HCT116 (cell line): ENCODE data around the gene MARVELD1. TPM values are rescaled to one million over a fixed set of nuclear protein-coding genes. Genes with fewer than 3 reads are reported as not detected.

Source experiments
- ATAC-seq: fragments of 200-7000 bp; cut with Tn5 transposase; 2 replicates; pipeline ENCODE4 v1.9.1; 2020; ENCODE audit warnings: mild to moderate bottlenecking, moderate library complexity
- BruUV-seq: library from RNA; stranded (reverse); fragments of 400-500 nt; replicated peaks from 2 replicates; lab custom pipeline; 2021; lab: Mats Ljungman, UMichigan
- CTCF ChIA-PET: fragments of 300-600 bp; sonication (Branson Sonifier 250); formaldehyde crosslinking; loops from one replicate; lab custom pipeline; 2021; ENCODE audit warnings: antibody characterized with exemption; lab: Charles Lee
- POLR2A ChIA-PET: fragments of 300-600, 350-600 bp; sonication (Branson Sonifier 250); formaldehyde crosslinking; loops from one replicate; lab custom pipeline; 2021; ENCODE audit warnings: antibody characterized with exemption; lab: Charles Lee
- RAD21 ChIA-PET, 2 experiments: fragments of 300-600 bp; sonication (Branson Sonifier 250); formaldehyde crosslinking; loops; one replicate each; lab custom pipeline; 2023; ENCODE audit warnings: low total read pairs in 2 of 2; ENCODE audit not compliant: uncharacterized antibody in 2 of 2, unreplicated experiment in 2 of 2, low non-redundant PET in 1 of 2; lab: Charles Lee
- DNase-seq: peaks from one replicate; pipeline ENCODE4 v3.0.0-alpha.2; 2010; ENCODE audit warnings: low read depth, low spot score
- H2AFZ ChIP-seq: fragments of 200-600 bp; shearing (Covaris generic), sonication (generic); 2 replicates; pipeline ENCODE4 v1.6.1; 2017; ENCODE audit warnings: low read depth, mixed run types, mixed read lengths, antibody characterized with exemption, low read length; ENCODE audit not compliant: poor library complexity, severe bottlenecking
- H3K27ac ChIP-seq: 2 replicates; pipeline ENCODE4 v1.5.1; 2012; ENCODE audit warnings: low read depth, low read length
- H3K27me3 ChIP-seq: fragments of 200-600 bp; sonication (generic); 2 replicates; pipeline ENCODE4 v1.6.1; 2016; ENCODE audit warnings: mixed run types, low read length, mixed read lengths; ENCODE audit not compliant: insufficient read depth
- H3K36me3 ChIP-seq, 2 experiments: fragments of 200-500 bp in 1 of 2; fragments of 200-600 bp in 1 of 2; sonication (Bioruptor generic) in 1 of 2; sonication (generic) in 1 of 2; 2 replicates each; pipeline versions ENCODE4 v1.5.1 to v1.6.1; 2014 to 2016; ENCODE audit warnings: low read length in 2 of 2, inconsistent platforms in 1 of 2, mixed read lengths in 1 of 2, mixed run types in 1 of 2; ENCODE audit not compliant: insufficient read depth in 2 of 2, control insufficient read depth in 1 of 2
- H3K4me1 ChIP-seq, 2 experiments: fragments of 200-600 bp in 1 of 2; sonication (generic) in 1 of 2; 2 replicates each; pipeline versions ENCODE4 v1.5.1 to v1.6.1; 2012 to 2017; ENCODE audit warnings: low read length in 2 of 2, inconsistent platforms in 1 of 2, mild to moderate bottlenecking in 1 of 2, mixed read lengths in 1 of 2, mixed run types in 1 of 2, moderate library complexity in 1 of 2; ENCODE audit not compliant: insufficient read depth in 2 of 2, control insufficient read depth in 1 of 2
- H3K4me2 ChIP-seq: fragments of 200-600 bp; sonication (generic); 2 replicates; pipeline ENCODE4 v1.6.1; 2017; ENCODE audit warnings: mixed run types, low read length, mixed read lengths
- H3K4me3 ChIP-seq, 2 experiments: fragments of 200-600 bp in 1 of 2; sonication (generic) in 1 of 2; replicated peaks in 1 of 2; 2 replicates each; pipeline ENCODE4 v1.5.1; 2011 to 2016; ENCODE audit warnings: low read length in 2 of 2, control low read depth in 1 of 2, low read depth in 1 of 2, mild to moderate bottlenecking in 1 of 2, mixed read lengths in 1 of 2, mixed run types in 1 of 2
- H3K79me2 ChIP-seq: fragments of 200-600 bp; sonication (generic); 2 replicates; pipeline ENCODE4 v1.6.1; 2017; ENCODE audit warnings: mild to moderate bottlenecking, mixed run types, low read length, moderate library complexity, mixed read lengths; ENCODE audit not compliant: insufficient read depth
- H3K9ac ChIP-seq: fragments of 200-600 bp; sonication (generic); 2 replicates; pipeline ENCODE4 v1.6.1; 2016; ENCODE audit warnings: low read length, mixed read lengths
- H3K9me2 ChIP-seq: fragments of 200-600 bp; sonication (generic), shearing (Covaris generic); 2 replicates; pipeline ENCODE4 v1.6.1; 2017; ENCODE audit warnings: mixed run types, mild to moderate bottlenecking, moderate library complexity; ENCODE audit not compliant: insufficient read depth
- H3K9me3 ChIP-seq, 2 experiments: fragments of 200-500 bp in 1 of 2; fragments of 200-600 bp in 1 of 2; sonication (Bioruptor generic) in 1 of 2; sonication (generic) in 1 of 2; 2 replicates each; pipeline ENCODE4 v1.6.1; 2014 to 2017; ENCODE audit warnings: low read length in 2 of 2, mixed read lengths in 2 of 2, inconsistent platforms in 1 of 2, low read depth in 1 of 2, mild to moderate bottlenecking in 1 of 2, mixed run types in 1 of 2, moderate library complexity in 1 of 2; ENCODE audit not compliant: control insufficient read depth in 1 of 2, insufficient read depth in 1 of 2
- H4K20me1 ChIP-seq: fragments of 200-600 bp; sonication (generic), shearing (Covaris generic); 2 replicates; pipeline ENCODE4 v1.6.1; 2017; ENCODE audit warnings: mixed run types, mild to moderate bottlenecking, moderate library complexity; ENCODE audit not compliant: insufficient read depth
- EZH2 ChIP-seq: fragments of 200-600 bp; sonication (generic); IDR thresholded peaks from 2 replicates; pipeline ENCODE4 v1.6.1; 2017; ENCODE audit warnings: antibody characterized with exemption, mixed run types
- POLR2AphosphoS5 ChIP-seq: IDR thresholded peaks from 2 replicates; pipeline ENCODE4 v1.6.1; 2011; ENCODE audit warnings: mild to moderate bottlenecking, low read depth, low read length, moderate library complexity
- intact Hi-C: fragments of 100-400 bp; cut with micrococcal nuclease; formaldehyde crosslinking; loops from 2 replicates; pipeline ENCODE4 v1.10.0; 2022
- total RNA-seq: library from RNA; stranded (reverse); gene quantifications from one replicate; pipeline ENCODE4 v1.2.1, GENCODE V29; 2021; ENCODE audit not compliant: unreplicated experiment
- TF ChIP-seq, protein P1 (sequence below): IDR thresholded peaks from 2 replicates; pipeline ENCODE4 v1.6.1; 2011; ENCODE audit warnings: mild to moderate bottlenecking, low read length, moderate library complexity; ENCODE audit not compliant: insufficient replicate concordance; ENCODE audit errors: extremely low read depth
- TF ChIP-seq, protein P2 (sequence below): IDR thresholded peaks from 2 replicates; pipeline ENCODE4 v1.6.1; 2012

The MARVELD1 gene
- total RNA-seq, 1 experiment from 2014 or later: 36.1 TPM

DNA sequence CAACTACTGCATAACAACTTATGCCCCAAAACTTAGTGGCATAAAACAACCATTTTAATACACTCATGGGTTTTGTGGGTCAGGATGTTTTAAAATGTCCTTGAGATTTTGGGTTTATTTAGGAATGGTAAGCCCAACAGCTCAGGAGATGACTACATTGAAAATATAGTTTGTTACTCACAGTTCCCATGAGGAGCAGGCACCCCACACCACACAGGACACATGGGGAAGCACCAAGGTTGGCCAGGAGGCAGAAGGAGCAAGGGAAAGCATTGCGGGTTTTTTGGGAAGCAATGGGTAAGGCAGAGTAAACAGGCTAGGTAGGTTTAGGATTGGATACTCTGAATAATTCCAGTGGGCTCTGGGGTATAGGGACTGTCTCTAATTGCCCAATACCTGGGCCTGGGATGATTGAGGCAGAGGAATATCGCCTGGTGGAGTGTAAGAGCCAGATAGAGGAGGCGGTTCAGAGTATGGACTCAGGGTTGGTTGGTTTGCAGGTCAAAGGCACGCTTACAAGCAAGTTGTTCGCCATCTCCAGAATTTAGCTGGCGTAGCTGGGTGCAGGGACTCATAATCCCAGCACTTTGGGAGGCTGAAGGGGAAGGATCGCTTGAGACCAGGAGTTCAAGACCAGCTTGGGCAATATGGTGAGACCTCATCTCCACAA lies 10.0 kb upstream of the MARVELD1 start:
- Histone ChIP-seq H3K36me3 (no peaks in the 10 kb centered on the region), H3K9ac (no peak overlapping the region), H3K9me2 (no peaks in the 10 kb centered on the region), H3K9me3 (no peaks in the 10 kb centered on the region), H2AFZ (no peak overlapping the region), H3K4me2 (no peak overlapping the region), H3K79me2 (no peaks in the 10 kb centered on the region), H4K20me1 (no peaks in the 10 kb centered on the region), H3K27me3 (no peaks in the 10 kb centered on the region), H3K27ac (no peak overlapping the region), H3K4me1 (peaks cover 0 to 12% of the 10 kb centered on the region in 2 experiments; a peak in 2 of 4 replicates), H3K4me3 (no peak overlapping the region)
- BruUV-seq: no TSS peak
- no peak for ATAC-seq
- TF ChIP-seq, protein P1, sequence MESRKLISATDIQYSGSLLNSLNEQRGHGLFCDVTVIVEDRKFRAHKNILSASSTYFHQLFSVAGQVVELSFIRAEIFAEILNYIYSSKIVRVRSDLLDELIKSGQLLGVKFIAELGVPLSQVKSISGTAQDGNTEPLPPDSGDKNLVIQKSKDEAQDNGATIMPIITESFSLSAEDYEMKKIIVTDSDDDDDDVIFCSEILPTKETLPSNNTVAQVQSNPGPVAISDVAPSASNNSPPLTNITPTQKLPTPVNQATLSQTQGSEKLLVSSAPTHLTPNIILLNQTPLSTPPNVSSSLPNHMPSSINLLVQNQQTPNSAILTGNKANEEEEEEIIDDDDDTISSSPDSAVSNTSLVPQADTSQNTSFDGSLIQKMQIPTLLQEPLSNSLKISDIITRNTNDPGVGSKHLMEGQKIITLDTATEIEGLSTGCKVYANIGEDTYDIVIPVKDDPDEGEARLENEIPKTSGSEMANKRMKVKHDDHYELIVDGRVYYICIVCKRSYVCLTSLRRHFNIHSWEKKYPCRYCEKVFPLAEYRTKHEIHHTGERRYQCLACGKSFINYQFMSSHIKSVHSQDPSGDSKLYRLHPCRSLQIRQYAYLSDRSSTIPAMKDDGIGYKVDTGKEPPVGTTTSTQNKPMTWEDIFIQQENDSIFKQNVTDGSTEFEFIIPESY: no peak
- TF ChIP-seq EZH2: no peak
- DNase-seq: no peak
- ChIA-PET CTCF (interaction anchor here (0.9 to 2.8 kb wide), 2 partner anchors 13 to 16 kb away, joined by 5 to 23 read pairs; partner anchors contain the start of gene AVPI1), POLR2A (interaction anchor here (1.2 to 2.6 kb wide), 2 partner anchors 16 to 17 kb away, joined by 3 to 14 read pairs; partner anchors contain the start of gene AVPI1), RAD21 (no interaction called here)
- intact Hi-C loops: no loop called here

DNA sequence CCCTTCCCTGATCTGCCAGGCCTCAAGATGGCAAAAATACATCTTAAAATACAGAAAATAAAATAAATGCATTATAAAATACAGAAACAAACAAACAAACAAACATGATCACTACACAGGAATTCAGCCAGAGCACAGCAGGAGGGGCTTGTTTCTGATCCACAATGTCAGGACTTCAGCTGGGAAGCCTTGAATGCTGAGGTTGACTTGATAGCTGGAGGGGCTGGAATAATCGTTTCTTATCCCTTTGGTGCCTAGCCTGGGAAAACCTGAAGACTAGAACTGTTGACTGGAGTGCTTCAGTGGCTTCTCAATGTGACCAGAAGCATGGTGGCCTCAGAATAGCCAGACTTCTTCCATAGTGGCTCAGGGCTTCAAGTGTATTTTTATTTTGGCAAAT lies 9.2 kb upstream of the MARVELD1 start:
- Histone ChIP-seq H2AFZ (no peak overlapping the region), H3K27ac (no peak overlapping the region), H3K9ac (no peak overlapping the region), H3K4me2 (no peak overlapping the region), H3K4me1 (peaks cover 4 to 17% of the 10 kb centered on the region in 2 experiments), H3K4me3 (no peak overlapping the region), H3K9me3 (no peaks in the 10 kb centered on the region), H3K27me3 (no peaks in the 10 kb centered on the region), H3K9me2 (no peaks in the 10 kb centered on the region), H3K36me3 (no peaks in the 10 kb centered on the region), H4K20me1 (no peaks in the 10 kb centered on the region), H3K79me2 (no peaks in the 10 kb centered on the region)
- intact Hi-C loops: no loop called here
- CTCF ChIA-PET: interaction anchor here (1.1 kb wide), 1 partner anchor 27 kb away, joined by 3 read pairs; no protein-coding TSS in a partner anchor
- no peak for DNase-seq
- no TSS peak for BruUV-seq
- no peak for TF ChIP-seq POLR2AphosphoS5
- TF ChIP-seq, protein P2, sequence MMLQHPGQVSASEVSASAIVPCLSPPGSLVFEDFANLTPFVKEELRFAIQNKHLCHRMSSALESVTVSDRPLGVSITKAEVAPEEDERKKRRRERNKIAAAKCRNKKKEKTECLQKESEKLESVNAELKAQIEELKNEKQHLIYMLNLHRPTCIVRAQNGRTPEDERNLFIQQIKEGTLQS: no peak
- no peak for ATAC-seq
- RAD21 ChIA-PET: no interaction called here
- POLR2A ChIA-PET: interaction anchor here (1.2 kb wide), 1 partner anchor 17 kb away, joined by 3 read pairs; the partner anchor contains the start of gene AVPI1
